ENCODE measurements around the gene NUDT8. TPM values are rescaled to one million over a fixed set of nuclear protein-coding genes. Genes with fewer than 3 reads are reported as not detected.

NUDT8 gene
- total and polyA plus RNA-seq, 2 of the 8 experiments (the other 6 are each of a cell fraction or from before 2014, with no cell fraction given) = 7.2 to 8.3 TPM

DNA sequence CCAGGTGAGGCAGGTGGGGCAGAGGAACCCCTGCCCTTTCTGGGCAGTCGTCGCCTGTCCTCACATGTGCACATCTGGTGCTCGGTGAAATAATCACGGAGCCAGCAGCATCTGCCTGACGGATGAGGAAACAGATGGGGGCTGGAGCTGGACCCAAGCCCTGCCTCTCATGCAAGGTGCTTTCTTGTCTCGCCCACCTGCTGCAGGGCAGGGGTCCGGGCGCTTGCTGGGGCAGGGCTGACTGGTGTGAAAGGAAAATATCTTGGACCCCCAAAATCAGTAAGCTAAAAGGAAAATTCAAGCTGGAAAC, 41.4 kb upstream of the NUDT8 start (continued):
- TF ChIP-seq, protein P1, sequence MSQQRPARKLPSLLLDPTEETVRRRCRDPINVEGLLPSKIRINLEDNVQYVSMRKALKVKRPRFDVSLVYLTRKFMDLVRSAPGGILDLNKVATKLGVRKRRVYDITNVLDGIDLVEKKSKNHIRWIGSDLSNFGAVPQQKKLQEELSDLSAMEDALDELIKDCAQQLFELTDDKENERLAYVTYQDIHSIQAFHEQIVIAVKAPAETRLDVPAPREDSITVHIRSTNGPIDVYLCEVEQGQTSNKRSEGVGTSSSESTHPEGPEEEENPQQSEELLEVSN (IDR thresholded peaks at IDR 0.05) = no peak
- TF ChIP-seq ZNF274 (IDR thresholded peaks at IDR 0.05; ENCODE audit: borderline replicate concordance, extremely low read depth, low read length) (no peak), SP2 (IDR thresholded peaks at IDR 0.05; ENCODE audit: low read length) (no peak), TBP (IDR thresholded peaks at IDR 0.05; ENCODE audit: low read depth, low read length) (no peak), BCL11A (IDR thresholded peaks at IDR 0.05; ENCODE audit: low read depth in 2 of 2, low read length in 2 of 2) (no peak), JUN (IDR thresholded peaks at IDR 0.05; ENCODE audit: low read depth, low read length) (no peak), SIN3A (conservative IDR thresholded peaks at IDR 0.05 in 1 of 2, IDR thresholded peaks at IDR 0.05 in 1 of 2; ENCODE audit: low read depth in 1 of 2, low read length in 2 of 2) (no peak), NRF1 (IDR thresholded peaks at IDR 0.05; ENCODE audit: low read depth, low read length) (no peak)
